HCT116 (cell line): ENCODE measurements around the gene DOCK9. TPM values are rescaled to one million over a fixed set of nuclear protein-coding genes. Genes with fewer than 3 reads are reported as not detected.

Experiments used
- ATAC-seq: fragments of 200-7000 bp; cut with Tn5 transposase; 2 replicates; pipeline ENCODE4 v1.9.1; 2020; ENCODE audit warnings: mild to moderate bottlenecking, moderate library complexity
- BruUV-seq: library from RNA; stranded (reverse); fragments of 400-500 nt; replicated peaks from 2 replicates; lab custom pipeline; 2021; lab: Mats Ljungman, UMichigan
- CTCF ChIA-PET: fragments of 300-600 bp; sonication (Branson Sonifier 250); formaldehyde crosslinking; loops from one replicate; lab custom pipeline; 2021; ENCODE audit warnings: antibody characterized with exemption; lab: Charles Lee
- POLR2A ChIA-PET: fragments of 300-600, 350-600 bp; sonication (Branson Sonifier 250); formaldehyde crosslinking; loops from one replicate; lab custom pipeline; 2021; ENCODE audit warnings: antibody characterized with exemption; lab: Charles Lee
- RAD21 ChIA-PET, 2 experiments: fragments of 300-600 bp; sonication (Branson Sonifier 250); formaldehyde crosslinking; loops; one replicate each; lab custom pipeline; 2023; ENCODE audit warnings: low total read pairs in 2 of 2; ENCODE audit not compliant: uncharacterized antibody in 2 of 2, unreplicated experiment in 2 of 2, low non-redundant PET in 1 of 2; lab: Charles Lee
- DNase-seq: peaks from one replicate; pipeline ENCODE4 v3.0.0-alpha.2; 2010; ENCODE audit warnings: low read depth, low spot score
- H2AFZ ChIP-seq: fragments of 200-600 bp; shearing (Covaris generic), sonication (generic); 2 replicates; pipeline ENCODE4 v1.6.1; 2017; ENCODE audit warnings: low read depth, mixed run types, mixed read lengths, antibody characterized with exemption, low read length; ENCODE audit not compliant: poor library complexity, severe bottlenecking
- H3K27ac ChIP-seq: 2 replicates; pipeline ENCODE4 v1.5.1; 2012; ENCODE audit warnings: low read depth, low read length
- H3K27me3 ChIP-seq: fragments of 200-600 bp; sonication (generic); 2 replicates; pipeline ENCODE4 v1.6.1; 2016; ENCODE audit warnings: mixed run types, low read length, mixed read lengths; ENCODE audit not compliant: insufficient read depth
- H3K36me3 ChIP-seq, 2 experiments: fragments of 200-500 bp in 1 of 2; fragments of 200-600 bp in 1 of 2; sonication (Bioruptor generic) in 1 of 2; sonication (generic) in 1 of 2; 2 replicates each; pipeline versions ENCODE4 v1.5.1 to v1.6.1; 2014 to 2016; ENCODE audit warnings: low read length in 2 of 2, inconsistent platforms in 1 of 2, mixed read lengths in 1 of 2, mixed run types in 1 of 2; ENCODE audit not compliant: insufficient read depth in 2 of 2, control insufficient read depth in 1 of 2
- H3K4me1 ChIP-seq, 2 experiments: fragments of 200-600 bp in 1 of 2; sonication (generic) in 1 of 2; 2 replicates each; pipeline versions ENCODE4 v1.5.1 to v1.6.1; 2012 to 2017; ENCODE audit warnings: low read length in 2 of 2, inconsistent platforms in 1 of 2, mild to moderate bottlenecking in 1 of 2, mixed read lengths in 1 of 2, mixed run types in 1 of 2, moderate library complexity in 1 of 2; ENCODE audit not compliant: insufficient read depth in 2 of 2, control insufficient read depth in 1 of 2
- H3K4me2 ChIP-seq: fragments of 200-600 bp; sonication (generic); 2 replicates; pipeline ENCODE4 v1.6.1; 2017; ENCODE audit warnings: mixed run types, low read length, mixed read lengths
- H3K4me3 ChIP-seq, 2 experiments: fragments of 200-600 bp in 1 of 2; sonication (generic) in 1 of 2; replicated peaks in 1 of 2; 2 replicates each; pipeline ENCODE4 v1.5.1; 2011 to 2016; ENCODE audit warnings: low read length in 2 of 2, control low read depth in 1 of 2, low read depth in 1 of 2, mild to moderate bottlenecking in 1 of 2, mixed read lengths in 1 of 2, mixed run types in 1 of 2
- H3K79me2 ChIP-seq: fragments of 200-600 bp; sonication (generic); 2 replicates; pipeline ENCODE4 v1.6.1; 2017; ENCODE audit warnings: mild to moderate bottlenecking, mixed run types, low read length, moderate library complexity, mixed read lengths; ENCODE audit not compliant: insufficient read depth
- H3K9ac ChIP-seq: fragments of 200-600 bp; sonication (generic); 2 replicates; pipeline ENCODE4 v1.6.1; 2016; ENCODE audit warnings: low read length, mixed read lengths
- H3K9me2 ChIP-seq: fragments of 200-600 bp; sonication (generic), shearing (Covaris generic); 2 replicates; pipeline ENCODE4 v1.6.1; 2017; ENCODE audit warnings: mixed run types, mild to moderate bottlenecking, moderate library complexity; ENCODE audit not compliant: insufficient read depth
- H3K9me3 ChIP-seq, 2 experiments: fragments of 200-500 bp in 1 of 2; fragments of 200-600 bp in 1 of 2; sonication (Bioruptor generic) in 1 of 2; sonication (generic) in 1 of 2; 2 replicates each; pipeline ENCODE4 v1.6.1; 2014 to 2017; ENCODE audit warnings: low read length in 2 of 2, mixed read lengths in 2 of 2, inconsistent platforms in 1 of 2, low read depth in 1 of 2, mild to moderate bottlenecking in 1 of 2, mixed run types in 1 of 2, moderate library complexity in 1 of 2; ENCODE audit not compliant: control insufficient read depth in 1 of 2, insufficient read depth in 1 of 2
- H4K20me1 ChIP-seq: fragments of 200-600 bp; sonication (generic), shearing (Covaris generic); 2 replicates; pipeline ENCODE4 v1.6.1; 2017; ENCODE audit warnings: mixed run types, mild to moderate bottlenecking, moderate library complexity; ENCODE audit not compliant: insufficient read depth
- CEBPB ChIP-seq: IDR thresholded peaks from 2 replicates; pipeline ENCODE4 v1.6.1; 2012; ENCODE audit warnings: low read depth
- EGR1 ChIP-seq: IDR thresholded peaks from 2 replicates; pipeline ENCODE4 v1.6.1; 2012; ENCODE audit warnings: low read depth
- ELF1 ChIP-seq: IDR thresholded peaks from 2 replicates; pipeline ENCODE4 v1.6.1; 2012; ENCODE audit warnings: low read depth, borderline replicate concordance
- EZH2 ChIP-seq: fragments of 200-600 bp; sonication (generic); IDR thresholded peaks from 2 replicates; pipeline ENCODE4 v1.6.1; 2017; ENCODE audit warnings: antibody characterized with exemption, mixed run types
- EZH2phosphoT487 ChIP-seq: fragments of 200-600 bp; IDR thresholded peaks from 2 replicates; pipeline ENCODE4 v1.6.1; 2018; ENCODE audit warnings: antibody characterized with exemption, borderline replicate concordance
- FOSL1 ChIP-seq: IDR thresholded peaks from 2 replicates; pipeline ENCODE4 v1.6.1; 2012; ENCODE audit warnings: low read depth
- JUND ChIP-seq: IDR thresholded peaks from 2 replicates; pipeline ENCODE4 v1.6.1; 2012
- MAX ChIP-seq: IDR thresholded peaks from 2 replicates; pipeline ENCODE4 v1.6.1; 2012
- POLR2A ChIP-seq: IDR thresholded peaks from 2 replicates; pipeline ENCODE4 v1.7.0; 2011; ENCODE audit warnings: borderline replicate concordance; ENCODE audit not compliant: insufficient read depth, insufficient read length; ENCODE audit errors: extremely low read depth
- POLR2AphosphoS5 ChIP-seq: IDR thresholded peaks from 2 replicates; pipeline ENCODE4 v1.6.1; 2011; ENCODE audit warnings: mild to moderate bottlenecking, low read depth, low read length, moderate library complexity
- RAD21 ChIP-seq: IDR thresholded peaks from 2 replicates; pipeline ENCODE4 v1.6.1; 2012; ENCODE audit warnings: low read depth, mild to moderate bottlenecking
- SIN3A ChIP-seq: IDR thresholded peaks from 2 replicates; pipeline ENCODE4 v1.6.1; 2012; ENCODE audit warnings: low read depth
- SP1 ChIP-seq: IDR thresholded peaks from 2 replicates; pipeline ENCODE4 v1.6.1; 2012; ENCODE audit warnings: low read depth
- SRF ChIP-seq: IDR thresholded peaks from 2 replicates; pipeline ENCODE4 v1.6.1; 2012; ENCODE audit warnings: low read depth
- TCF7L2 ChIP-seq: IDR thresholded peaks from 2 replicates; pipeline ENCODE4 v1.7.0; 2011; ENCODE audit warnings: borderline replicate concordance, inconsistent platforms; ENCODE audit not compliant: insufficient read depth, insufficient read length; ENCODE audit errors: extremely low read depth
- ZBTB33 ChIP-seq: IDR thresholded peaks from 2 replicates; pipeline ENCODE4 v1.6.1; 2011; ENCODE audit warnings: mild to moderate bottlenecking, low read length, moderate library complexity; ENCODE audit not compliant: insufficient replicate concordance; ENCODE audit errors: extremely low read depth
- ZFX ChIP-seq: fragments of 450-650 bp; IDR thresholded peaks from 2 replicates; pipeline ENCODE4 v1.6.1; 2017
- intact Hi-C: fragments of 100-400 bp; cut with micrococcal nuclease; formaldehyde crosslinking; loops from 2 replicates; pipeline ENCODE4 v1.10.0; 2022
- total RNA-seq: library from RNA; stranded (reverse); gene quantifications from one replicate; pipeline ENCODE4 v1.2.1, GENCODE V29; 2021; ENCODE audit not compliant: unreplicated experiment

The DOCK9 gene
- total RNA-seq, 1 experiment from 2014 or later = 58.8 TPM

- no peak overlapping the region for H3K4me2 ChIP-seq
- no peak for TF ChIP-seq RAD21
- no peak for TF ChIP-seq ZBTB33
- TF ChIP-seq ELF1 = no peak
- TF ChIP-seq SP1 = no peak
- TF ChIP-seq POLR2A = no peak
- TF ChIP-seq EGR1 = no peak
- TF ChIP-seq ZFX = no peak
- no peak for TF ChIP-seq JUND
- TF ChIP-seq EZH2 = no peak
- TF ChIP-seq SRF = no peak
- TF ChIP-seq EZH2phosphoT487 = no peak
- TF ChIP-seq SIN3A = no peak
- TF ChIP-seq CEBPB = no peak
- TF ChIP-seq MAX = no peak
- no peak for TF ChIP-seq FOSL1
- TF ChIP-seq POLR2AphosphoS5 = no peak
- no peak for TF ChIP-seq TCF7L2
- 0 out of 4 replicates have a peak, but pooled peaks cover 0 to 4% of the 10 kb centered on the region in 2 experiments for H3K36me3 ChIP-seq
- H3K79me2 ChIP-seq = no peaks in the 10 kb centered on the region
- POLR2A ChIA-PET = no interaction called here
- intact Hi-C loops = no loop called here
- no peaks in the 10 kb centered on the region for H4K20me1 ChIP-seq
- H3K27me3 ChIP-seq = no peaks in the 10 kb centered on the region
- ATAC-seq (no peak), DNase-seq (no peak)
- BruUV-seq = no TSS peak
- peaks cover 0 to 3% of the 10 kb centered on the region in 2 experiments; a peak in 2 of 4 replicates for H3K4me1 ChIP-seq
- H3K9me3 ChIP-seq = no peaks in the 10 kb centered on the region
- no peaks in the 10 kb centered on the region for H3K9me2 ChIP-seq
- H3K9ac ChIP-seq = no peak overlapping the region
- no peak overlapping the region for H2AFZ ChIP-seq
- CTCF ChIA-PET = no interaction called here
- no peak overlapping the region for H3K27ac ChIP-seq
- no peak overlapping the region for H3K4me3 ChIP-seq
- RAD21 ChIA-PET = no interaction called here
Observed at GRCh38 chr13:98915981-98916380, 61.9 kb downstream of the DOCK9 start.
